DOHH2 (cell line): ENCODE measurements around the gene SMG6.

Experiments
- CTCF ChIP-seq: fragments of 200-600 bp; sonication (generic); IDR thresholded peaks from one replicate; pipeline ENCODE4 v1.5.1; 2014; ENCODE audit warnings: antibody characterized with exemption, mild to moderate bottlenecking, low read depth, low read length; ENCODE audit not compliant: poor library complexity, severe bottlenecking
- EZH2phosphoT487 ChIP-seq: fragments of 200-600 bp; sonication (generic); IDR thresholded peaks from 2 replicates; pipeline ENCODE4 v1.6.1; 2017; ENCODE audit warnings: borderline replicate concordance, mild to moderate bottlenecking, antibody characterized with exemption, low read length, moderate library complexity, mixed read lengths

GRCh38 chr17:2250140-2251095 lies 53.2 kb downstream of the SMG6 start:
- no peak for TF ChIP-seq CTCF
- TF ChIP-seq EZH2phosphoT487 = no peak
